Neural progenitor cell (in vitro differentiated cells): ENCODE results near the gene EMILIN1.

Experiments used
- EZH2 ChIP-seq: fragments of 200-600 bp; sonication (generic); IDR thresholded peaks from 2 replicates; pipeline ENCODE4 v1.6.1; 2017; ENCODE audit warnings: antibody characterized with exemption, mild to moderate bottlenecking, moderate library complexity
- TF ChIP-seq, protein P1 (sequence below): fragments of 200-600 bp; sonication (generic); IDR thresholded peaks from 2 replicates; pipeline ENCODE4 v1.5.1; 2017; ENCODE audit warnings: antibody characterized with exemption, mild to moderate bottlenecking

GRCh38 chr2:27071277-27071989 lies 7.0 kb upstream of the EMILIN1 start, which contains the start of gene OST4:
- TF ChIP-seq, protein P1, sequence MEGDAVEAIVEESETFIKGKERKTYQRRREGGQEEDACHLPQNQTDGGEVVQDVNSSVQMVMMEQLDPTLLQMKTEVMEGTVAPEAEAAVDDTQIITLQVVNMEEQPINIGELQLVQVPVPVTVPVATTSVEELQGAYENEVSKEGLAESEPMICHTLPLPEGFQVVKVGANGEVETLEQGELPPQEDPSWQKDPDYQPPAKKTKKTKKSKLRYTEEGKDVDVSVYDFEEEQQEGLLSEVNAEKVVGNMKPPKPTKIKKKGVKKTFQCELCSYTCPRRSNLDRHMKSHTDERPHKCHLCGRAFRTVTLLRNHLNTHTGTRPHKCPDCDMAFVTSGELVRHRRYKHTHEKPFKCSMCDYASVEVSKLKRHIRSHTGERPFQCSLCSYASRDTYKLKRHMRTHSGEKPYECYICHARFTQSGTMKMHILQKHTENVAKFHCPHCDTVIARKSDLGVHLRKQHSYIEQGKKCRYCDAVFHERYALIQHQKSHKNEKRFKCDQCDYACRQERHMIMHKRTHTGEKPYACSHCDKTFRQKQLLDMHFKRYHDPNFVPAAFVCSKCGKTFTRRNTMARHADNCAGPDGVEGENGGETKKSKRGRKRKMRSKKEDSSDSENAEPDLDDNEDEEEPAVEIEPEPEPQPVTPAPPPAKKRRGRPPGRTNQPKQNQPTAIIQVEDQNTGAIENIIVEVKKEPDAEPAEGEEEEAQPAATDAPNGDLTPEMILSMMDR, result no peak
- TF ChIP-seq EZH2, result no peak
